Measurements from ENCODE around the gene CCNA1. TPM values are rescaled to one million over a fixed set of nuclear protein-coding genes. Genes with fewer than 3 reads are reported as not detected.

Gene CCNA1
- total and polyA plus RNA-seq, 2 donors from 2014 or later, result 0.54 to 0.98 TPM

DNA sequence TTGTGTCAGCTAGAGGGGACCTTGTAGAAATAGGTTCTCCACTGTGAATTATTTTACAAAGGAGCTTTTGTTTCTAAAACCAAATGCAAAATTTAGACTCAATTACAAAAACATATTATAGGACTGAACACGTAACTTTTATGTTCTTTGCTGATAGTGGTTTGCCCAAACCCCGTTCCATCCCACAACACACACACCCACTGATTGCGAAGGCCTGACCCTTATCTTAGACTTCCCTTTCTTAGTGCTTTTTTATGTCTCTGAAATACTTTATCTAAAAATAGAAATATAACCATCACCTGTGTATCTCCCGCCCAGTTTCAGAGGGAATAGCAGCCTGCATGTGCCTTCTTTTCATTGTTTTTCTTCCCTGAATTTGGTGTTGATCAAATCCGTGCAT is 13.0 kb downstream of the CCNA1 start:
- no peak for FAIRE-seq
- Histone ChIP-seq H3K9me3 (ENCODE audit: control insufficient read depth in 2 of 3, insufficient read depth in 1 of 3, low read length in 3 of 3) (no peaks in the 10 kb centered on the region), H3K36me3 (ENCODE audit: control insufficient read depth in 2 of 3, insufficient read depth in 3 of 3, low read length in 3 of 3) (no peaks in the 10 kb centered on the region), H3K27me3 (ENCODE audit: control insufficient read depth, insufficient read depth, low read length) (no peaks in the 10 kb centered on the region), H3K4me3 (ENCODE audit: low read length in 3 of 3) (no peak overlapping the region), H3K4me1 (ENCODE audit: control insufficient read depth in 2 of 3, insufficient read depth in 2 of 3, low read depth in 1 of 3, low read length in 3 of 3) (no peaks in the 10 kb centered on the region), H3K27ac (ENCODE audit: low read depth in 2 of 2, low read length in 2 of 2) (no peak overlapping the region), H3K9ac (ENCODE audit: low read length in 3 of 3) (no peak overlapping the region)
- DNase-seq, result no peak
- TF ChIP-seq, protein P1, sequence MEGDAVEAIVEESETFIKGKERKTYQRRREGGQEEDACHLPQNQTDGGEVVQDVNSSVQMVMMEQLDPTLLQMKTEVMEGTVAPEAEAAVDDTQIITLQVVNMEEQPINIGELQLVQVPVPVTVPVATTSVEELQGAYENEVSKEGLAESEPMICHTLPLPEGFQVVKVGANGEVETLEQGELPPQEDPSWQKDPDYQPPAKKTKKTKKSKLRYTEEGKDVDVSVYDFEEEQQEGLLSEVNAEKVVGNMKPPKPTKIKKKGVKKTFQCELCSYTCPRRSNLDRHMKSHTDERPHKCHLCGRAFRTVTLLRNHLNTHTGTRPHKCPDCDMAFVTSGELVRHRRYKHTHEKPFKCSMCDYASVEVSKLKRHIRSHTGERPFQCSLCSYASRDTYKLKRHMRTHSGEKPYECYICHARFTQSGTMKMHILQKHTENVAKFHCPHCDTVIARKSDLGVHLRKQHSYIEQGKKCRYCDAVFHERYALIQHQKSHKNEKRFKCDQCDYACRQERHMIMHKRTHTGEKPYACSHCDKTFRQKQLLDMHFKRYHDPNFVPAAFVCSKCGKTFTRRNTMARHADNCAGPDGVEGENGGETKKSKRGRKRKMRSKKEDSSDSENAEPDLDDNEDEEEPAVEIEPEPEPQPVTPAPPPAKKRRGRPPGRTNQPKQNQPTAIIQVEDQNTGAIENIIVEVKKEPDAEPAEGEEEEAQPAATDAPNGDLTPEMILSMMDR (IDR thresholded peaks at IDR 0.05; ENCODE audit: borderline replicate concordance, extremely low read depth, insufficient read depth), result no peak
- intact Hi-C loops (cut with DNase I), result no loop called here

DNA sequence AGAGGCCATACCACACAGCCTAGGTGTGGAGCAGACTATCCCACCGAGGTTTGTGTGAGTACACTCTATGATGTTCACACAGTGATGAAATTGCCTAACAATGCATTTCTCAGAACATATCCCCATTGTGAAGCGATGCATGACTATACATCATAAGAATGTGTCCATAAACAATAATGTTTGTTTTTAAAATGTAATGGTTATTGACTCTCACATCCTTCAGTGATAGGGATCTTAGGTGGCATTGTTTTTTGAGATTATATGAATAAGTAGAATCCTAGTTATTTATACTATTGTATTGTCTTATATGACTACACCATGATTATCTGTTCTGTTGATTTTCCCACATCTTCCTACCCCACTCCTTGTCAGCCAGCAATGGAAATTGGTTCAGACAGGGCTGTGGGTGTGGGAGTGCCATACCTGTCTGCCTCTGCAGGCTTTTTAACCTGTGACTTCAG is 13.6 kb downstream of the CCNA1 start:
- DNase-seq (no peak), FAIRE-seq (no peak)
- intact Hi-C loops (cut with DNase I), result no loop called here
- Histone ChIP-seq H3K9me3 (ENCODE audit: control insufficient read depth in 2 of 3, insufficient read depth in 1 of 3, low read length in 3 of 3) (no peaks in the 10 kb centered on the region), H3K4me3 (ENCODE audit: low read length in 3 of 3) (no peak overlapping the region), H3K27ac (ENCODE audit: low read depth in 2 of 2, low read length in 2 of 2) (no peak overlapping the region), H3K36me3 (ENCODE audit: control insufficient read depth in 2 of 3, insufficient read depth in 3 of 3, low read length in 3 of 3) (no peaks in the 10 kb centered on the region), H3K4me1 (ENCODE audit: control insufficient read depth in 2 of 3, insufficient read depth in 2 of 3, low read depth in 1 of 3, low read length in 3 of 3) (no peaks in the 10 kb centered on the region), H3K27me3 (ENCODE audit: control insufficient read depth, insufficient read depth, low read length) (no peaks in the 10 kb centered on the region), H3K9ac (ENCODE audit: low read length in 3 of 3) (no peak overlapping the region)
- TF ChIP-seq, protein P1 (IDR thresholded peaks at IDR 0.05; ENCODE audit: borderline replicate concordance, extremely low read depth, insufficient read depth), result no peak

DNA sequence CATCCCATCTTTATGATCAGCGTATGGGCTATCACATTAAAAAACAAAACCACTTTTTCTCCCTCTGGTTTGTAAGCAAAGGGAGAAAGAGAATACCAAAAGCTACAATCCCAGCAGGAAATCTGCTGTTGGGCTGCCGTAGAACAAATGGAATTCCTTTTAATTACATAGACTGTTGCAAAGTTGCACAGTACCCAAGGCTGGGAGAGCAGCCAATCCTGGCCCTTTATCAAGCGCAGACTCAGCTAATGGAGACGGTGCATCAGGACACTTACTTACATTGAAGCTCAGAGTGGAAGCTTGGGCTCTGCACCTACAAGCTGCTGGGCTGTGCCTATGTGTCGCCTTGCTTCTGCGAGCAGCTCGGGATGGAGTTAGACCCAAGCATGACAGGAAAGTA is 15.2 kb downstream of the CCNA1 start:
- intact Hi-C loops (cut with DNase I), result no loop called here
- FAIRE-seq, result no peak
- no peak for DNase-seq

More for the DNA sequence above, 15.2 kb downstream of the CCNA1 start:
- Histone ChIP-seq H3K4me3 (ENCODE audit: low read length in 3 of 3) (no peak overlapping the region), H3K4me1 (ENCODE audit: control insufficient read depth in 2 of 3, insufficient read depth in 2 of 3, low read depth in 1 of 3, low read length in 3 of 3) (no peaks in the 10 kb centered on the region), H3K9ac (ENCODE audit: low read length in 3 of 3) (no peak overlapping the region), H3K27ac (ENCODE audit: low read depth in 2 of 2, low read length in 2 of 2) (no peak overlapping the region), H3K27me3 (ENCODE audit: control insufficient read depth, insufficient read depth, low read length) (no peaks in the 10 kb centered on the region), H3K36me3 (ENCODE audit: control insufficient read depth in 2 of 3, insufficient read depth in 3 of 3, low read length in 3 of 3) (no peaks in the 10 kb centered on the region), H3K9me3 (ENCODE audit: control insufficient read depth in 2 of 3, insufficient read depth in 1 of 3, low read length in 3 of 3) (no peaks in the 10 kb centered on the region)
- TF ChIP-seq, protein P1 (IDR thresholded peaks at IDR 0.05; ENCODE audit: borderline replicate concordance, extremely low read depth, insufficient read depth), result no peak

All from kidney (tissue), 14 donors.